ENCODE data around the gene IGFBP5.

DNA sequence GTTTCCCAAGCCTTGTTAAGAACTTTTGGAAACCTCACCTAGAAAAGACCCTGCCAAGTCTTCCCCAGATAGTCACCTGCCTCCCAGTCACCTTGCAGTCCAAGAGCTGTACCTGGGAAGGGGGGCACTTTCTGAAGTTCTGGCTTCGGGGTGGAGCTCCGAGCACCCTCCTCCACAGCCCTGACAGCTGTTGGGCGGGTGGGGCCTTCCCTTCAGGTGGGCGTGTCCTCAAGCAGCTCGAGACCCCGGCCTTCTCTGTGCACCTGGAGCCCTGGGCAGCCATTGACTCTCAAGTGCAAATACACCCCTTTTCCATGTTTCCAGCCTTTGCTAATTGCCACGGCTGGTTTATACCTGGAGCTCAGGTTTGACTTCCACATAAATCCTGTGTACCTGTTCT, 37.0 kb upstream of the IGFBP5 start:
- TF ChIP-seq FOXM1 (IDR thresholded peaks at IDR 0.05; ENCODE audit: borderline replicate concordance, low read depth) (no peak), CEBPB (IDR thresholded peaks at IDR 0.05) (no peak), EP300 (IDR thresholded peaks at IDR 0.05; ENCODE audit: borderline replicate concordance) (no peak), TCF12 (IDR thresholded peaks at IDR 0.05; ENCODE audit: low read depth) (no peak), YY1 (IDR thresholded peaks at IDR 0.05; ENCODE audit: low read depth) (no peak)
